K562 (cell line): ENCODE data around the gene TP53RK. TPM values are rescaled to one million over a fixed set of nuclear protein-coding genes. Genes with fewer than 3 reads are reported as not detected.

Experiments
- ATAC-seq: fragments of 200-7000 bp; cut with Tn5 transposase; 3 replicates; pipeline ENCODE4 v1.9.1; 2020; ENCODE audit warnings: moderate library complexity
- BruUV-seq: library from RNA; stranded (reverse); fragments of 400-500 nt; replicated peaks from 2 replicates; lab custom pipeline; 2021; lab: Mats Ljungman, UMichigan
- CTCF ChIA-PET: fragments of 300-600 bp; formaldehyde crosslinking; extraction: SDS; loops from one replicate; lab custom pipeline; 2021; ENCODE audit warnings: low intra/inter-chr PET ratio; lab: Yijun Ruan, JAX
- POLR2A ChIA-PET: fragments of 300-600, 350-650 bp; sonication (Branson Sonifier 250); formaldehyde crosslinking; extraction: SDS; loops from one replicate; lab custom pipeline; 2021; ENCODE audit warnings: antibody characterized with exemption, inconsistent platforms; lab: Yijun Ruan, JAX
- DNase-seq, 4 experiments: peaks; one replicate each; pipeline versions ENCODE4 v3.0.0 to v3.0.0-alpha.2; 2011 to 2018; ENCODE audit warnings: low spot score in 3 of 4, mixed read lengths in 3 of 4; ENCODE audit errors: extremely low read depth in 1 of 4
- FAIRE-seq: peaks from 2 replicates; lab custom pipeline; 2011; peaks lifted over from hg19 to GRCh38; lab: Jason Lieb, UNC
- H2AFZ ChIP-seq: 2 replicates; pipeline ENCODE4 v1.6.0; 2011; ENCODE audit warnings: low read depth, low read length, control low read depth, inconsistent platforms
- H3K27ac ChIP-seq: fragments of 200-600 bp; 3 replicates; pipeline ENCODE4 v1.8.0; 2011; ENCODE audit warnings: low read depth, mild to moderate bottlenecking, control low read depth, inconsistent platforms, low read length, moderate library complexity, mixed read lengths; ENCODE audit errors: extremely low read depth
- H3K27me3 ChIP-seq, 2 experiments: fragments of 300-600 bp in 1 of 2; 2 replicates in 1 of 2; 3 replicates in 1 of 2; pipeline versions ENCODE4 v1.6.0 to v1.8.0; 2011; ENCODE audit warnings: inconsistent platforms in 2 of 2, low read length in 2 of 2, mild to moderate bottlenecking in 1 of 2, mixed read lengths in 1 of 2, moderate library complexity in 1 of 2; ENCODE audit not compliant: control insufficient read depth in 2 of 2, insufficient read depth in 2 of 2
- H3K36me3 ChIP-seq: fragments of 300-600 bp; 3 replicates; pipeline ENCODE4 v1.8.0; 2011; ENCODE audit warnings: mild to moderate bottlenecking, low read length, inconsistent platforms; ENCODE audit not compliant: control insufficient read depth, insufficient read depth
- H3K4me1 ChIP-seq, 2 experiments: fragments of 200-600 bp in 1 of 2; replicated peaks in 1 of 2; 2 replicates in 1 of 2; 3 replicates in 1 of 2; pipeline versions ENCODE4 v1.5.1 to v1.8.0; 2011; ENCODE audit warnings: inconsistent platforms in 2 of 2, low read length in 2 of 2, mild to moderate bottlenecking in 1 of 2, mixed read lengths in 1 of 2, moderate library complexity in 1 of 2; ENCODE audit not compliant: control insufficient read depth in 2 of 2, insufficient read depth in 2 of 2
- H3K4me2 ChIP-seq: 2 replicates; pipeline ENCODE4 v1.6.1; 2011; ENCODE audit warnings: low read length, control low read depth, inconsistent platforms, mixed read lengths; ENCODE audit not compliant: insufficient read depth
- H3K4me3 ChIP-seq: fragments of 200-600 bp; sonication (generic), shearing (Covaris generic); 2 replicates; pipeline ENCODE4 v1.5.1; 2016; ENCODE audit warnings: control low read depth, inconsistent platforms
- H3K79me2 ChIP-seq: fragments of 200-600 bp; 3 replicates; pipeline ENCODE4 v1.8.0; 2011; ENCODE audit warnings: low read length, inconsistent platforms; ENCODE audit not compliant: control insufficient read depth, insufficient read depth
- H3K9ac ChIP-seq, 2 experiments: 2 replicates each; pipeline versions ENCODE4 v1.6.0 to v1.6.1; 2011; ENCODE audit warnings: low read depth in 2 of 2, low read length in 2 of 2, control low read depth in 1 of 2, inconsistent platforms in 1 of 2, mild to moderate bottlenecking in 1 of 2, mixed read lengths in 1 of 2; ENCODE audit not compliant: insufficient read depth in 1 of 2
- H3K9me1 ChIP-seq: one replicate; pipeline ENCODE4 v1.6.0; 2011; ENCODE audit warnings: inconsistent platforms, mild to moderate bottlenecking, low read length, moderate library complexity; ENCODE audit not compliant: control insufficient read depth, insufficient read depth
- H3K9me3 ChIP-seq: replicated peaks from 2 replicates; pipeline ENCODE4 v1.5.1; 2011; ENCODE audit warnings: low read depth, low read length, inconsistent platforms; ENCODE audit not compliant: control insufficient read depth, insufficient read depth
- H4K20me1 ChIP-seq: replicated peaks from 2 replicates; pipeline ENCODE4 v1.6.1; 2011; ENCODE audit warnings: low read length, inconsistent platforms, mixed read lengths; ENCODE audit not compliant: control insufficient read depth, insufficient read depth
- ATF1 ChIP-seq, 2 experiments: fragments of 450-650 bp in 1 of 2; IDR thresholded peaks; 2 replicates each; pipeline ENCODE4 v1.6.1; 2016; ENCODE audit warnings: missing compliant biosample characterization in 1 of 2, missing genetic modification characterization in 1 of 2
- EWSR1 ChIP-seq: fragments of 450-650 bp; IDR thresholded peaks from 2 replicates; pipeline ENCODE4 v1.6.1; 2018; ENCODE audit warnings: borderline replicate concordance, mild to moderate bottlenecking, low read depth, moderate library complexity; ENCODE audit not compliant: partially characterized antibody
- GTF2E2 ChIP-seq: fragments of 200-800 bp; sonication (Bioruptor generic); IDR thresholded peaks from 2 replicates; pipeline ENCODE4 v1.6.1; 2016; ENCODE audit warnings: missing genetic modification characterization, missing compliant biosample characterization
- MAFK ChIP-seq: IDR thresholded peaks from 2 replicates; pipeline ENCODE4 v1.6.1; 2011; ENCODE audit warnings: low read length, improper control_type of control experiment
- PRMT5 ChIP-seq: sonication (generic); formaldehyde crosslinking; IDR thresholded peaks from 2 replicates; pipeline ENCODE4 v1.5.0; 2020; ENCODE audit warnings: missing genetic modification reagents
- RFX1 ChIP-seq: fragments of 450-650 bp; IDR thresholded peaks from 2 replicates; pipeline ENCODE4 v1.6.1; 2016; ENCODE audit warnings: mild to moderate bottlenecking, moderate library complexity
- SP1 ChIP-seq: sonication (generic); formaldehyde crosslinking; IDR thresholded peaks from 2 replicates; pipeline ENCODE4 v1.8.1; 2022; ENCODE audit warnings: mild to moderate bottlenecking, missing genetic modification reagents
- TAF15 ChIP-seq: fragments of 200-400 bp; formaldehyde crosslinking; IDR thresholded peaks from 2 replicates; pipeline ENCODE4 v1.6.1; 2017; ENCODE audit warnings: mild to moderate bottlenecking, low read depth, low read length, moderate library complexity
- WGBS: fragments of 100-300 bp; shearing (Covaris generic); methylation state at CpG from one replicate; pipeline ENCODE4 v1.1.6; 2016; ENCODE audit warnings: low coverage, mixed read lengths; ENCODE audit not compliant: insufficient coverage; ENCODE audit errors: missing lambda C conversion rate; 5-methylcytosine and 5-hydroxymethylcytosine counted together
- in situ Hi-C: fragments of 300-500 bp; cut with MboI; formaldehyde crosslinking; loops from 4 replicates; pipeline ENCODE4 v1.15.0; 2018; ENCODE audit warnings: inconsistent platforms, mixed read lengths
- intact Hi-C: fragments of 100-400 bp; cut with micrococcal nuclease; formaldehyde crosslinking; loops from 2 replicates; pipeline ENCODE4 v1.14.2; 2022
- polyA plus RNA-seq, 8 experiments: library from polyadenylated mRNA; depleted of rRNA in 4 of 8; stranded (reverse) in 5 of 8; unstranded in 3 of 8; fragments of >200 nt; fragmentation: Nextera tagmentation in 2 of 8; fragmentation: Illumina TruSeq in 1 of 8; extraction: Ambion mirVana in 2 of 8; extraction: Trizol in 1 of 8; gene quantifications; 2 replicates each; pipeline versions ENCODE4 v1.2.1 to v1.2.3, GENCODE V29; 2011 to 2014; ENCODE audit warnings: inconsistent platforms in 1 of 8, missing spikeins in 1 of 8
- total RNA-seq, 7 experiments: library from RNA; depleted of rRNA in 6 of 7; stranded (reverse); fragments of >200 nt in 6 of 7; fragmentation: Illumina TruSeq in 2 of 7; extraction: Trizol in 2 of 7; gene quantifications; 2 replicates each; pipeline versions ENCODE4 v1.2.1 to v1.2.3, GENCODE V29; 2011 to 2021; ENCODE audit warnings: low replicate concordance in 1 of 7
- TF ChIP-seq, protein P1 (sequence below): sonication (generic); formaldehyde crosslinking; IDR thresholded peaks from 2 replicates; pipeline ENCODE4 v1.4.0; 2020; ENCODE audit warnings: mild to moderate bottlenecking, missing genetic modification reagents
- TF ChIP-seq, protein P2 (sequence below): IDR thresholded peaks from 2 replicates; pipeline ENCODE4 v1.6.1; 2014; ENCODE audit warnings: antibody characterized with exemption

Gene TP53RK
- total and polyA plus RNA-seq, 9 of the 15 experiments (the other 6 are each of a cell fraction or from before 2014, with no cell fraction given) = 2.9 to 43.5 (median 17.2) TPM

DNA sequence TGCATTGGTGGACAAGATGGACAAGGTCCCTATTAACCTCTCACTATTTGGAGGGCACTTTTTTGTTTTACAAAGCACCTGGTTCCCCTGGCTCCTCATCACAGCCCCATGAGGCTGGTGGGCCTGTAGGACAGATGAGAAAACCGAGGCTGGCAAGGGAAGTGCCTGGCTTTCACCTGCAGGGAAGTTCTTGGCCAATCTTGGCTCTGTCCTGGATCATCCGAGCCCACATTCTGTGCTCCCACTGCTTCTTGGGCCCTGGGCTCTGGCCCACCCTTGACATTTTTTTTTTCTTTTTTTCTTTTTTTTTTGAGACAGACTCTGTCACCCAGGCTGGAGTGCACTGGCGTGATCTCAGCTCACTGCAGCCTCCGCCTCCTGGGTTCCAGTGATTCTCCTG lies 52.7 kb downstream of the TP53RK start:
- Histone ChIP-seq H3K4me3 (no peak overlapping the region), H3K4me1 (peaks cover 9 to 16% of the 10 kb centered on the region in 2 experiments; a peak in 4 of 5 replicates), H3K79me2 (no peaks in the 10 kb centered on the region), H3K27ac (peak overlapping the region; percentile 34; the same call in 2 of the 3 replicates), H4K20me1 (no peaks in the 10 kb centered on the region), H3K9me3 (no peaks in the 10 kb centered on the region), H3K9me1 (no peaks in the 10 kb centered on the region), H2AFZ (no peak overlapping the region), H3K9ac (peak overlapping the region in 1 of 2 experiments; percentile 10; a peak in 2 of 4 replicates), H3K36me3 (no peaks in the 10 kb centered on the region), H3K27me3 (no peaks in the 10 kb centered on the region), H3K4me2 (no peak overlapping the region)
- WGBS = 76% methylated on average over 4 of the region's 4 CpGs
- no TSS peak for BruUV-seq
- intact Hi-C loops = no loop called here
- in situ Hi-C loops = no loop called here
- TF ChIP-seq PRMT5 (CRISPR knock-in tag) (no peak), EWSR1 (no peak), TAF15 (no peak), GTF2E2 (tag) (no peak), RFX1 (no peak), ATF1 (CRISPR knock-in tag; IDR thresholded peaks at IDR 0.05) (no peak), ATF1 (tag; IDR thresholded peaks at IDR 0.05) (no peak), MAFK (no peak), SP1 (CRISPR knock-in tag) (no peak)
- TF ChIP-seq, protein P1, sequence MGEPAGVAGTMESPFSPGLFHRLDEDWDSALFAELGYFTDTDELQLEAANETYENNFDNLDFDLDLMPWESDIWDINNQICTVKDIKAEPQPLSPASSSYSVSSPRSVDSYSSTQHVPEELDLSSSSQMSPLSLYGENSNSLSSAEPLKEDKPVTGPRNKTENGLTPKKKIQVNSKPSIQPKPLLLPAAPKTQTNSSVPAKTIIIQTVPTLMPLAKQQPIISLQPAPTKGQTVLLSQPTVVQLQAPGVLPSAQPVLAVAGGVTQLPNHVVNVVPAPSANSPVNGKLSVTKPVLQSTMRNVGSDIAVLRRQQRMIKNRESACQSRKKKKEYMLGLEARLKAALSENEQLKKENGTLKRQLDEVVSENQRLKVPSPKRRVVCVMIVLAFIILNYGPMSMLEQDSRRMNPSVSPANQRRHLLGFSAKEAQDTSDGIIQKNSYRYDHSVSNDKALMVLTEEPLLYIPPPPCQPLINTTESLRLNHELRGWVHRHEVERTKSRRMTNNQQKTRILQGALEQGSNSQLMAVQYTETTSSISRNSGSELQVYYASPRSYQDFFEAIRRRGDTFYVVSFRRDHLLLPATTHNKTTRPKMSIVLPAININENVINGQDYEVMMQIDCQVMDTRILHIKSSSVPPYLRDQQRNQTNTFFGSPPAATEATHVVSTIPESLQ = no peak
- TF ChIP-seq, protein P2, sequence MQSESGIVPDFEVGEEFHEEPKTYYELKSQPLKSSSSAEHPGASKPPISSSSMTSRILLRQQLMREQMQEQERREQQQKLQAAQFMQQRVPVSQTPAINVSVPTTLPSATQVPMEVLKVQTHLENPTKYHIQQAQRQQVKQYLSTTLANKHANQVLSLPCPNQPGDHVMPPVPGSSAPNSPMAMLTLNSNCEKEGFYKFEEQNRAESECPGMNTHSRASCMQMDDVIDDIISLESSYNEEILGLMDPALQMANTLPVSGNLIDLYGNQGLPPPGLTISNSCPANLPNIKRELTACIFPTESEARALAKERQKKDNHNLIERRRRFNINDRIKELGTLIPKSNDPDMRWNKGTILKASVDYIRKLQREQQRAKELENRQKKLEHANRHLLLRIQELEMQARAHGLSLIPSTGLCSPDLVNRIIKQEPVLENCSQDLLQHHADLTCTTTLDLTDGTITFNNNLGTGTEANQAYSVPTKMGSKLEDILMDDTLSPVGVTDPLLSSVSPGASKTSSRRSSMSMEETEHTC = no peak
- POLR2A ChIA-PET = interaction anchor here (0.8 to 1.0 kb wide), 3 partner anchors 10 to 20 kb away, joined by 3 to 4 read pairs (median 3); no protein-coding TSS in a partner anchor
- no peak for ATAC-seq
- FAIRE-seq = no peak
- CTCF ChIA-PET = interaction anchor here (0.6 kb wide), 1 partner anchor 45 kb away, joined by 3 read pairs; no protein-coding TSS in a partner anchor
- DNase-seq = no peak
